ENCODE results near the gene CIBAR2.
A peak's percentile ranks its signal among the peaks of the same experiment; 100 is the strongest.

The CIBAR2 gene

GRCh38 chr16:85113913-85114312 lies 1.6 kb upstream of the CIBAR2 start:
- Histone ChIP-seq H3K36me3 (ENCODE audit: control insufficient read depth in 2 of 2, insufficient read depth in 1 of 2, low read length in 2 of 2) (no peaks in the 10 kb centered on the region), H3K4me3 (ENCODE audit: low read depth, low read length) (no peak overlapping the region), H3K9me3 (ENCODE audit: control insufficient read depth, insufficient read depth, low read depth, low read length) (no peaks in the 10 kb centered on the region), H3K27ac (ENCODE audit: extremely low read depth, low read depth, low read length) (no peak overlapping the region), H3K4me1 (ENCODE audit: control insufficient read depth, insufficient read depth, low read length) (no peaks in the 10 kb centered on the region)
- TF ChIP-seq ZNF654 (tag by site-specific recombination; IDR thresholded peaks at IDR 0.05; ENCODE audit: low read depth) = no peak
- TF ChIP-seq ZNF174 (tag by site-specific recombination; IDR thresholded peaks at IDR 0.05) = no peak
- TF ChIP-seq GLIS1 (tag by site-specific recombination; IDR thresholded peaks at IDR 0.05) = no peak
- no peak for TF ChIP-seq ZBTB6 (tag by site-specific recombination; IDR thresholded peaks at IDR 0.05)
- no peak for TF ChIP-seq PATZ1 (tag by site-specific recombination; IDR thresholded peaks at IDR 0.05)
- no peak for TF ChIP-seq ZNF19 (tag by site-specific recombination; IDR thresholded peaks at IDR 0.05; ENCODE audit: low read depth)
- no peak for TF ChIP-seq ZNF645 (tag by site-specific recombination; IDR thresholded peaks at IDR 0.05)
- no peak for TF ChIP-seq ZBTB44 (tag by site-specific recombination; IDR thresholded peaks at IDR 0.05)
- no peak for TF ChIP-seq ZNF623 (tag by site-specific recombination; IDR thresholded peaks at IDR 0.05)
- TF ChIP-seq REPIN1 (tag by site-specific recombination; IDR thresholded peaks at IDR 0.05; ENCODE audit: low read depth) = no peak
- no peak for TF ChIP-seq ZNF701 (tag by site-specific recombination; IDR thresholded peaks at IDR 0.05)
- TF ChIP-seq ZNF521 (tag by site-specific recombination; IDR thresholded peaks at IDR 0.05) = no peak
- TF ChIP-seq OVOL3 (tag by site-specific recombination; IDR thresholded peaks at IDR 0.05) = no peak
- ChIA-PET CTCF (interaction anchor here (1.0 to 1.6 kb wide), 6 partner anchors 11 to 217 kb away, joined by 3 to 11 read pairs (median 6); no protein-coding TSS in a partner anchor), POLR2A (no interaction called here)

- Histone ChIP-seq H3K27ac (ENCODE audit: extremely low read depth, low read depth, low read length) (no peak overlapping the region), H3K4me1 (ENCODE audit: control insufficient read depth, insufficient read depth, low read length) (no peaks in the 10 kb centered on the region), H3K9me3 (ENCODE audit: control insufficient read depth, insufficient read depth, low read depth, low read length) (no peaks in the 10 kb centered on the region), H3K36me3 (ENCODE audit: control insufficient read depth in 2 of 2, insufficient read depth in 1 of 2, low read length in 2 of 2) (no peaks in the 10 kb centered on the region), H3K4me3 (ENCODE audit: low read depth, low read length) (no peak overlapping the region)
- ChIA-PET POLR2A (no interaction called here), CTCF (interaction anchor here (0.7 to 1.1 kb wide), 2 partner anchors 210 to 218 kb away, joined by 3 read pairs; no protein-coding TSS in a partner anchor)
- no peak for TF ChIP-seq SP7 (tag by site-specific recombination; IDR thresholded peaks at IDR 0.05)
- TF ChIP-seq ZIC2 (tag by site-specific recombination; IDR thresholded peaks at IDR 0.05) = peak; percentile 68
- TF ChIP-seq REST (tag by site-specific recombination; IDR thresholded peaks at IDR 0.05) = no peak
- no peak for TF ChIP-seq ZNF501 (tag by site-specific recombination; IDR thresholded peaks at IDR 0.05)
- no peak for TF ChIP-seq ZNF707 (tag by site-specific recombination; IDR thresholded peaks at IDR 0.05)
- TF ChIP-seq ELK4 (IDR thresholded peaks at IDR 0.05; ENCODE audit: borderline replicate concordance, low read depth, low read length) = no peak
- TF ChIP-seq ZNF768 (tag by site-specific recombination; IDR thresholded peaks at IDR 0.05) = peak; percentile 97
- TF ChIP-seq ZBTB1 (tag by site-specific recombination; IDR thresholded peaks at IDR 0.05) = no peak
These were observed 979 bp upstream of the CIBAR2 start for GRCh38 chr16:85113168-85113733.
